ENCODE results near the gene LRRC26. TPM values are rescaled to one million over a fixed set of nuclear protein-coding genes. Genes with fewer than 3 reads are reported as not detected.

LRRC26 gene
- total RNA-seq, 1 experiment from 2014 or later: not detected

DNA sequence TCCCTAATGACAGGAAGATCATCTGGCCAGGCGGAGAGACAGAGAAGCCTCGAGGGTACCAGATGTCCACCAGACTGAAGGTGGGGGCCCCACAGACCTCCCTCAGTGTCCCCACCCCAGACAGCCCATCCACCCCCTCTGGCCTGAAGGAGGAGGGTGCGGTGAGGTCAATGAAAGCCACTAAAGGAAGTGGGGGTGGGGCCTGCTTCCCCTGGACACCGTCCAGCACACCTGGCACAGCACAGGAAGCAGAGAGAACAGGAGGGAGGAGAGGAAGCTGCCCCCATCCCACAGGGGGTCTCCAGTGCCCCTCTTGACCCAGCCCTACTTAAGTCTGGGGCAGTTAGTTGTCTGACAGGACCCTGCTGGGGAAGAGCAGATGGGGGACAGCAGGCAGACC is 11.2 kb downstream of the LRRC26 start:
- Histone ChIP-seq H3K4me3 (ENCODE audit: low read depth, low read length, poor library complexity, severe bottlenecking) (no peak overlapping the region), H3K9me3 (ENCODE audit: low read depth, low read length, poor library complexity, severe bottlenecking) (no peaks in the 10 kb centered on the region), H3K36me3 (ENCODE audit: insufficient read depth, low read length, poor library complexity, severe bottlenecking) (no peaks in the 10 kb centered on the region), H3K4me1 (ENCODE audit: insufficient read depth, low read length, poor library complexity, severe bottlenecking) (peaks cover 20% of the 10 kb centered on the region), H3K27ac (ENCODE audit: low read depth, low read length, poor library complexity, severe bottlenecking) (no peak overlapping the region), H3K27me3 (replicated peaks; ENCODE audit: insufficient read depth, low read depth, low read length, poor library complexity) (peaks cover 49% of the 10 kb centered on the region)
- intact Hi-C loops (cut with micrococcal nuclease; ENCODE audit: unreplicated experiment): no loop called here
- no TSS peak for BruUV-seq (replicated peaks)
- TF ChIP-seq, protein P1, sequence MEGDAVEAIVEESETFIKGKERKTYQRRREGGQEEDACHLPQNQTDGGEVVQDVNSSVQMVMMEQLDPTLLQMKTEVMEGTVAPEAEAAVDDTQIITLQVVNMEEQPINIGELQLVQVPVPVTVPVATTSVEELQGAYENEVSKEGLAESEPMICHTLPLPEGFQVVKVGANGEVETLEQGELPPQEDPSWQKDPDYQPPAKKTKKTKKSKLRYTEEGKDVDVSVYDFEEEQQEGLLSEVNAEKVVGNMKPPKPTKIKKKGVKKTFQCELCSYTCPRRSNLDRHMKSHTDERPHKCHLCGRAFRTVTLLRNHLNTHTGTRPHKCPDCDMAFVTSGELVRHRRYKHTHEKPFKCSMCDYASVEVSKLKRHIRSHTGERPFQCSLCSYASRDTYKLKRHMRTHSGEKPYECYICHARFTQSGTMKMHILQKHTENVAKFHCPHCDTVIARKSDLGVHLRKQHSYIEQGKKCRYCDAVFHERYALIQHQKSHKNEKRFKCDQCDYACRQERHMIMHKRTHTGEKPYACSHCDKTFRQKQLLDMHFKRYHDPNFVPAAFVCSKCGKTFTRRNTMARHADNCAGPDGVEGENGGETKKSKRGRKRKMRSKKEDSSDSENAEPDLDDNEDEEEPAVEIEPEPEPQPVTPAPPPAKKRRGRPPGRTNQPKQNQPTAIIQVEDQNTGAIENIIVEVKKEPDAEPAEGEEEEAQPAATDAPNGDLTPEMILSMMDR (conservative IDR thresholded peaks at IDR 0.05; ENCODE audit: low read depth, low read length): no peak
- TF ChIP-seq EZH2 (IDR thresholded peaks at IDR 0.05; ENCODE audit: borderline replicate concordance, low read depth, low read length, poor library complexity, severe bottlenecking): no peak
- POLR2A ChIA-PET (ENCODE audit: low non-redundant PET): no interaction called here
- DNase-seq (ENCODE audit: low spot score): no peak
- CTCF ChIA-PET: no interaction called here

DNA sequence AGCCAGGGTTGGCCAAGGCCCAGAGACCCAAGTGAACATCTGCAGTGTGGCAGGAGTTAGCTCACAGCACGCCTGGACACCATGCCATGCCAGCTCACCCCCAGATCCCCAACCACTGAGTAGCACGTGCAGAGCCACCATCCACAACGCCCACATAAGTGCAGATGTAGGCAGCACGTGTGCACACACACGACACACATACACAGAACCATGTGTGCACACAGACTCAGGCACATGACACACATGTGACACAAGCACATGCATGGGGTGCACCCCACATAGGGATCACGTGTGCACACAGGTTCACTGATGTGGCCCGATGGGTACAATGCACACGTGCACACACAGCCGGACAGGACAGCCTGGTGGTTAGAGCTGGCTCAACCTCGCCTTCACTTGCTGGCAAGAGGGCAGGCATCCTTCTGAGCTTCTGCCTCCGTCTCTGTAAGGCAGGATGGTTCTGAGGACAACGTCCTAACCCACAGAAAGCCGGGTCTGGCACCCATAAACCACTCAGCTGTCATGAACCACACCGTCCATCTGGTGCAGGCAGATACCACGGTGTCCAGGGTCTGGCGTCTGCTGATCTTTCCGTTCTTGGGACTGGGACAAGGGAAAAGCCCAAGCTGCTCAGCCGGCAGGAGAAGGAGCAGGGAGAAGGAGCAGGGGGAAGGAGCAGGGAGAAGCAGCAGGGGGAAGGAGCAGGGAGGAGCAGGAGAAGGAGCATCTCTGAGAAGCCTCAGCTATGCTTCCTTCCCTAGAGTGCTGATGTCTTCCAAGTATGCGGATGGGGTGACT is 12.0 kb downstream of the LRRC26 start:
- no peaks in the 10 kb centered on the region for H3K36me3 ChIP-seq (ENCODE audit: insufficient read depth, low read length, poor library complexity, severe bottlenecking)
- H3K9me3 ChIP-seq (ENCODE audit: low read depth, low read length, poor library complexity, severe bottlenecking): no peaks in the 10 kb centered on the region
- peaks cover 41% of the 10 kb centered on the region for H3K27me3 ChIP-seq (replicated peaks; ENCODE audit: insufficient read depth, low read depth, low read length, poor library complexity)
- TF ChIP-seq, protein P1 (conservative IDR thresholded peaks at IDR 0.05; ENCODE audit: low read depth, low read length): no peak
- TF ChIP-seq EZH2 (IDR thresholded peaks at IDR 0.05; ENCODE audit: borderline replicate concordance, low read depth, low read length, poor library complexity, severe bottlenecking): no peak
- CTCF ChIA-PET: no interaction called here
- peaks cover 17% of the 10 kb centered on the region for H3K4me1 ChIP-seq (ENCODE audit: insufficient read depth, low read length, poor library complexity, severe bottlenecking)
- intact Hi-C loops (cut with micrococcal nuclease; ENCODE audit: unreplicated experiment): no loop called here
- H3K27ac ChIP-seq (ENCODE audit: low read depth, low read length, poor library complexity, severe bottlenecking): no peak overlapping the region
- BruUV-seq (replicated peaks): no TSS peak
- POLR2A ChIA-PET (ENCODE audit: low non-redundant PET): interaction anchor here (0.6 kb wide), 1 partner anchor 99 kb away, joined by 3 read pairs; no protein-coding TSS in a partner anchor
- DNase-seq (ENCODE audit: low spot score): no peak
- H3K4me3 ChIP-seq (ENCODE audit: low read depth, low read length, poor library complexity, severe bottlenecking): no peak overlapping the region

DNA sequence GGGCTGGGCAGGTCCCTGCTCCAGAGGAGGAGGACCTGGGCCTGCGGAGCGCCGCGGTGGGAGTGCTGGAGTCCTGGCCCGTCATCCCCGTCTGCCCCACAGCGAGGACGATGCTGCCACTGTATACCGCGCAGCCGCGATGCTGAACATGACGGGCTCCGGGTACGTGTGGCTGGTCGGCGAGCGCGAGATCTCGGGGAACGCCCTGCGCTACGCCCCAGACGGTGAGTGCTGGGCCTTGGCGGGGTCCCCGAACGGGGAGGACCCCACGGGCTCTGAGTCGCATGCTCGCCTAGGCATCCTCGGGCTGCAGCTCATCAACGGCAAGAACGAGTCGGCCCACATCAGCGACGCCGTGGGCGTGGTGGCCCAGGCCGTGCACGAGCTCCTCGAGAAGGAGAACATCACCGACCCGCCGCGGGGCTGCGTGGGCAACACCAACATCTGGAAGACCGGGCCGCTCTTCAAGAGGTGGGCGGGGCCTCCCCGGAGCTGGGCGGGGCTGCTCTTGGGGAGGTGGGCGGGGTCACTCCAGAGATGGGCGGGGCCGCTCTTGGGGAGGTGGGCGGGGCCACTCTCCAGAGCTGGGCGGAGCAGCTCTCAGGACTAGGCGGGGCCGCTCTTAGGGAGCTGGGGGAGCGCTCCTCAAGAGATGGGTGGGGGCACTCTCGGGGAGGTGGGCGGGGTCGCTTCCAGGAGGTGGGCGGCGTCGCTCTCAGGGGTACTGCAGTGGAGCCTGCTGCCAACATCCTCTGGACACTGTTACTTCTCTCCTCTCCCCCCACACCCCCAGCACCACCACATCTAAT is 13.1 kb downstream of the LRRC26 start:
- Histone ChIP-seq H3K4me3 (ENCODE audit: low read depth, low read length, poor library complexity, severe bottlenecking) (peak overlapping the region; percentile 16), H3K27ac (ENCODE audit: low read depth, low read length, poor library complexity, severe bottlenecking) (no peak overlapping the region), H3K9me3 (ENCODE audit: low read depth, low read length, poor library complexity, severe bottlenecking) (no peaks in the 10 kb centered on the region), H3K27me3 (replicated peaks; ENCODE audit: insufficient read depth, low read depth, low read length, poor library complexity) (peaks cover 30% of the 10 kb centered on the region), H3K4me1 (ENCODE audit: insufficient read depth, low read length, poor library complexity, severe bottlenecking) (peaks cover 6% of the 10 kb centered on the region), H3K36me3 (ENCODE audit: insufficient read depth, low read length, poor library complexity, severe bottlenecking) (no peaks in the 10 kb centered on the region)
- POLR2A ChIA-PET (ENCODE audit: low non-redundant PET): interaction anchor here (0.6 to 0.7 kb wide), 2 partner anchors 25 to 98 kb away, joined by 3 to 9 read pairs; no protein-coding TSS in a partner anchor
- CTCF ChIA-PET: no interaction called here
- BruUV-seq (replicated peaks): no TSS peak
- peak; percentile 70 for DNase-seq (ENCODE audit: low spot score)
- TF ChIP-seq EZH2 (IDR thresholded peaks at IDR 0.05; ENCODE audit: borderline replicate concordance, low read depth, low read length, poor library complexity, severe bottlenecking): no peak
- TF ChIP-seq, protein P1 (conservative IDR thresholded peaks at IDR 0.05; ENCODE audit: low read depth, low read length): no peak
- intact Hi-C loops (cut with micrococcal nuclease; ENCODE audit: unreplicated experiment): no loop called here

All from A673 (cell line).